Measurements from ENCODE around the gene KLHL30. TPM values are rescaled to one million over a fixed set of nuclear protein-coding genes. Genes with fewer than 3 reads are reported as not detected.
A peak's percentile ranks its signal among the peaks of the same experiment; 100 is the strongest.

KLHL30 gene
- total RNA-seq, 1 donor from 2014 or later = 0.25 TPM

DNA sequence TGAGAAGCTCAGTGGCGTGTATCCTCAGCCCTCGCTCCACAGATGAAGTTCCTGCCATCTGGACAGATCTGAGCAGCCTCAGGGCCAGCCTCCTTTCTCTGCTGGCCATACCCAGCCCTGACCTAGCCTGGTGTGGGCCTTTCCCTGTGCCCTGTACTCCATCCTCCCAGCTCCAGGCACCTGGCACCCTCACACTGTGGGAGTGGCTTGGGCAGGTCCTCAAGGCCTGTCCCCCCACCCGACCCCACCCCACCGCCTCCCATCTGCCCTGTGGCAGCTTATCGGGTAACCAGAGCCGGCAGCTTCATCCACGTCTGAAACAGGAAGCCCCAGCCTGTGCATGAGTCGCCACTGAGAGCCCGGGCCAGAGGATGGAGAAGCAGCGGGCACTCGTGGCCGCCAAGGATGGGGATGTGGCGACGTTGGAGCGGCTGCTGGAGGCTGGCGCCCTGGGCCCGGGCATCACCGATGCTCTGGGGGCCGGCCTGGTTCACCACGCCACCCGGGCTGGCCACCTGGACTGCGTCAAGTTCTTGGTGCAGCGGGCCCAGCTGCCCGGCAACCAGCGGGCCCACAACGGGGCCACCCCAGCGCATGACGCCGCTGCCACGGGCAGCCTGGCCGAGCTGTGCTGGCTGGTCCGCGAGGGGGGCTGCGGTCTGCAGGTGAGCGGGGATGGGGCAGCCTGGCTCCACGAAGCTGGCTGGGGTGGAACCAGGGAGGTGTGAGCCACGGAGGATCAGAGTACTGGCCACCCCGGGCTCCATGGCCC, 38.2 kb upstream of the KLHL30 start, which contains the start of gene ESPNL:
ESPNL (plus strand) TSS at position 292 of the 772 bp plus-strand sequence; CDS start at position 372, 80 bp downstream.
- no peak within 1 kb of the TSS for H3K4me3 ChIP-seq
- no peak for TF ChIP-seq POLR2AphosphoS5 (IDR thresholded peaks at IDR 0.05; ENCODE audit: insufficient read depth in 1 of 2, low read depth in 1 of 2)
- TF ChIP-seq POLR2A (IDR thresholded peaks at IDR 0.05) = no peak
- TF ChIP-seq, protein P1, sequence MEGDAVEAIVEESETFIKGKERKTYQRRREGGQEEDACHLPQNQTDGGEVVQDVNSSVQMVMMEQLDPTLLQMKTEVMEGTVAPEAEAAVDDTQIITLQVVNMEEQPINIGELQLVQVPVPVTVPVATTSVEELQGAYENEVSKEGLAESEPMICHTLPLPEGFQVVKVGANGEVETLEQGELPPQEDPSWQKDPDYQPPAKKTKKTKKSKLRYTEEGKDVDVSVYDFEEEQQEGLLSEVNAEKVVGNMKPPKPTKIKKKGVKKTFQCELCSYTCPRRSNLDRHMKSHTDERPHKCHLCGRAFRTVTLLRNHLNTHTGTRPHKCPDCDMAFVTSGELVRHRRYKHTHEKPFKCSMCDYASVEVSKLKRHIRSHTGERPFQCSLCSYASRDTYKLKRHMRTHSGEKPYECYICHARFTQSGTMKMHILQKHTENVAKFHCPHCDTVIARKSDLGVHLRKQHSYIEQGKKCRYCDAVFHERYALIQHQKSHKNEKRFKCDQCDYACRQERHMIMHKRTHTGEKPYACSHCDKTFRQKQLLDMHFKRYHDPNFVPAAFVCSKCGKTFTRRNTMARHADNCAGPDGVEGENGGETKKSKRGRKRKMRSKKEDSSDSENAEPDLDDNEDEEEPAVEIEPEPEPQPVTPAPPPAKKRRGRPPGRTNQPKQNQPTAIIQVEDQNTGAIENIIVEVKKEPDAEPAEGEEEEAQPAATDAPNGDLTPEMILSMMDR (IDR thresholded peaks at IDR 0.05) = no peak
- no peaks in the 10 kb centered on the region for H3K27me3 ChIP-seq
- no peaks in the 10 kb centered on the region for H3K9me3 ChIP-seq
- peak; percentile 79 to 88 for DNase-seq (ENCODE audit: extremely low spot score in 2 of 2)
- H3K4me1 ChIP-seq = no peaks in the 10 kb centered on the region
- no peak within 1 kb of the TSS for H3K27ac ChIP-seq
- intact Hi-C loops (cut with DNase I) = no loop called here
- H3K36me3 ChIP-seq = no peaks in the 10 kb centered on the region

DNA sequence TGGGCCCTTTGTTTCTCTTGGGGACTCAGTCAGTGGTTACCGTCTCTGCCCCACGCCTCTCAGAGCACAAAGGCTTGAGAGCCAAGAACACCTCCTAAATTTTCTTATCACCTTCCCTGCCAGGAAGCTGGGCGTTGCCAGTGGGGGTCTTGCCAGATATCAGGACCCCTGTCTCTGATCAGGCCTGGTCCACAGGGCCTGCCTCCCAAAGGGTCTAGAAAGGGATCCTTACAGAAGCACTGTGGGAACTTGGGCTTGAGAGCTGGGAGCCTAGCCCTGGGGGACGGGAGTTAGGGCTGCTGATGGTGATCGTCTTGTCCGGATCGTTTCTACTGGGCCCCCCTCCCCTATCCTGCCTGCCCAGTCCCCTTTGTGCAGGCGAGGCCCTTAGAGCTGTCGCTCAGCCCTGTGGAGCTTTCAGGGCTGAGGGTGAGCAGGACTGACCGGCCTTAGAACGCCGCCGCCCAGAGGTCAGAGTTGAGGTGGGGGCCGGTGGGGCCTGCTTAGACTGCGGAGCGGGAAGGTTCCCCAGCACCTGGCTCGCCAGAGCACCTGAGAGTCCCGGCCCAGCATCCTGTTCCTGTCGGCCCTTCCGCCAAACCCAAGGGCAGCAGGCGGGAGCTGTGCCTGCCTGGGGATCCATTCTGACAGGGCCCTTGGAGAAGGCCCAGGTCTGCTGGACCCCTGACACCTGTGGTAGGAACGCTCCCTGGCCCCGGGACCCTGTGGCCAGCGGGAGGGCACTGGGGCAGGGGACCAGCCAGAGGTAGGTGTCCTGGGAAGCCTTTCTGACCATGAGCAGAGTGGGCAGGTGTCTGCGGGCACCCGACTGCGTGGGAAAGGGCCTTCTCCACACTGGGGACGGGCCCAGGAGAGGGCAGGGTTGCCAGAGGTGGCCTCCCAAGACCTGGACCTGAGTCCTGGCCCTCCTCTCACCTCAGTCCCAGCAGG, 37.4 kb upstream of the KLHL30 start:
- no peak overlapping the region for H3K4me3 ChIP-seq
- no peaks in the 10 kb centered on the region for H3K4me1 ChIP-seq
- H3K9me3 ChIP-seq = no peaks in the 10 kb centered on the region
- H3K27ac ChIP-seq = no peak overlapping the region
- DNase-seq (ENCODE audit: extremely low spot score in 2 of 2) = peak; percentile 60 to 89
- intact Hi-C loops (cut with DNase I) = no loop called here
- H3K27me3 ChIP-seq = no peaks in the 10 kb centered on the region
- no peaks in the 10 kb centered on the region for H3K36me3 ChIP-seq
- TF ChIP-seq POLR2A (IDR thresholded peaks at IDR 0.05) (no peak), POLR2AphosphoS5 (IDR thresholded peaks at IDR 0.05; ENCODE audit: insufficient read depth in 1 of 2, low read depth in 1 of 2) (no peak)
- TF ChIP-seq, protein P1 (IDR thresholded peaks at IDR 0.05) = no peak

GRCh38 chr2:238101891-238102841, 36.3 kb upstream of the KLHL30 start:
- intact Hi-C loops (cut with DNase I) = no loop called here
- Histone ChIP-seq H3K4me1 (no peaks in the 10 kb centered on the region), H3K9me3 (no peaks in the 10 kb centered on the region), H3K27ac (no peak overlapping the region), H3K27me3 (no peaks in the 10 kb centered on the region), H3K36me3 (no peaks in the 10 kb centered on the region), H3K4me3 (no peak overlapping the region)
- DNase-seq (ENCODE audit: extremely low spot score in 2 of 2) = peak in 1 of 2 donors; percentile 88
- TF ChIP-seq POLR2A (IDR thresholded peaks at IDR 0.05) (no peak), POLR2AphosphoS5 (IDR thresholded peaks at IDR 0.05; ENCODE audit: insufficient read depth in 1 of 2, low read depth in 1 of 2) (no peak)
- TF ChIP-seq, protein P1 (IDR thresholded peaks at IDR 0.05) = no peak

- intact Hi-C loops (cut with DNase I) = no loop called here
- DNase-seq (ENCODE audit: extremely low spot score in 2 of 2) = no peak
Measured at GRCh38 chr2:238102865-238103264, 35.6 kb upstream of the KLHL30 start.

More at GRCh38 chr2:238102865-238103264, 35.6 kb upstream of the KLHL30 start:
- Histone ChIP-seq H3K27ac (no peak overlapping the region), H3K36me3 (no peaks in the 10 kb centered on the region), H3K9me3 (no peaks in the 10 kb centered on the region), H3K27me3 (no peaks in the 10 kb centered on the region), H3K4me3 (no peak overlapping the region), H3K4me1 (no peaks in the 10 kb centered on the region)
- TF ChIP-seq POLR2AphosphoS5 (IDR thresholded peaks at IDR 0.05; ENCODE audit: insufficient read depth in 1 of 2, low read depth in 1 of 2) (no peak), POLR2A (IDR thresholded peaks at IDR 0.05) (no peak)
- TF ChIP-seq, protein P1 (IDR thresholded peaks at IDR 0.05) = no peak

Data from vagina (tissue), 2 donors.